GM10266 (cell line): Measurements from ENCODE around the gene ANKAR.

ENCODE experiments used
- DNase-seq: peaks from one replicate; pipeline ENCODE4 v3.0.0; 2012; ENCODE audit errors: extremely low spot score
- CTCF ChIP-seq: IDR thresholded peaks from 2 replicates; pipeline ENCODE4 v1.5.1; 2012; ENCODE audit warnings: mild to moderate bottlenecking, low read depth; ENCODE audit not compliant: control insufficient read depth, insufficient read depth; ENCODE audit errors: missing control alignments

ANKAR gene

DNA sequence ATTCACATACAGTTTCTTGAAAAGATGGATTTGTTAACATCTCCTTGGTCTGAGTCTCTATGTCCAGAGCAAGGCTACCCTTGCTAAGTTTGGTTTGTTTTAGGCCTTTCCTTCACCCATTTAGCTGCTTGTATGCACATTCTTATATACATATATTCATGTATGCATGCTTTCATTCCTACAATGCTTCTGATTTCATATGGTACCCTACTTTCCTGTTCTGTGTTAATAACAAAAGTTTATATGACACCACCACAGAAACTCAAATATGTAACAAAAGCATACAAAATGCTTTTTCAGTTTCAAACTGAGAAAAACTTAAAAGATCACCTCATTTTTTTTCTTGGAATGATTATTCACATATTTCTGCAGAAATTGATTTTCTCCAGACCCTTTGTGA lies 48.7 kb downstream of the ANKAR start:
- no peak for DNase-seq
- TF ChIP-seq CTCF: no peak
